ENCODE results near the gene KCTD7. TPM values are rescaled to one million over a fixed set of nuclear protein-coding genes. Genes with fewer than 3 reads are reported as not detected.
"Not testable (repeated sequence)": the region's sequence is repeated elsewhere in the genome, so short reads cannot be mapped to it uniquely, and the experiment has no call there.

Gene KCTD7
- total RNA-seq, 2 donors from 2014 or later: 8.6 to 10.0 TPM

DNA sequence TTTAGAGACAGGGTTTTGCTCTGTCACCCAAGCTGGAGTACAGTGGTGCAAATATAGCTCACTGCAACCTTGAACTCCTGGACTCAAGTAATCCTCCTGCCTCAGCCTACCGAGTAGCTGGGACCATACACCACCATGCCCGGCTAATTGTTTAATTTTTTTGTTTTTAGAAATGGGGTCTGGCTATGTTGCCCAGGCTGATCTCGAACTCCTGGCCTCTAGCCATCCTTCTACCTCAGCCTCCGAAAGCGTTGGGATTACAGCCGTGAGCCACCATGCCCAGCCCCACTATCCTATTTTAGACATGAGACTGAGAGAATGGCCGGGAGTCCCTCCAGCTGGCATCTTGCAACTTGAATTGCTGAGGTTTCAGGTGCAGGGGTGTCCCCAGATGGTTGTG is 39.4 kb downstream of the KCTD7 start:
- Histone ChIP-seq H3K27ac (no peak overlapping the region), H3K4me1 (no peaks in the 10 kb centered on the region), H3K36me3 (no peaks in the 10 kb centered on the region), H3K27me3 (no peaks in the 10 kb centered on the region), H3K9me3 (no peaks in the 10 kb centered on the region), H3K4me3 (no peak overlapping the region)
- TF ChIP-seq, protein P1, sequence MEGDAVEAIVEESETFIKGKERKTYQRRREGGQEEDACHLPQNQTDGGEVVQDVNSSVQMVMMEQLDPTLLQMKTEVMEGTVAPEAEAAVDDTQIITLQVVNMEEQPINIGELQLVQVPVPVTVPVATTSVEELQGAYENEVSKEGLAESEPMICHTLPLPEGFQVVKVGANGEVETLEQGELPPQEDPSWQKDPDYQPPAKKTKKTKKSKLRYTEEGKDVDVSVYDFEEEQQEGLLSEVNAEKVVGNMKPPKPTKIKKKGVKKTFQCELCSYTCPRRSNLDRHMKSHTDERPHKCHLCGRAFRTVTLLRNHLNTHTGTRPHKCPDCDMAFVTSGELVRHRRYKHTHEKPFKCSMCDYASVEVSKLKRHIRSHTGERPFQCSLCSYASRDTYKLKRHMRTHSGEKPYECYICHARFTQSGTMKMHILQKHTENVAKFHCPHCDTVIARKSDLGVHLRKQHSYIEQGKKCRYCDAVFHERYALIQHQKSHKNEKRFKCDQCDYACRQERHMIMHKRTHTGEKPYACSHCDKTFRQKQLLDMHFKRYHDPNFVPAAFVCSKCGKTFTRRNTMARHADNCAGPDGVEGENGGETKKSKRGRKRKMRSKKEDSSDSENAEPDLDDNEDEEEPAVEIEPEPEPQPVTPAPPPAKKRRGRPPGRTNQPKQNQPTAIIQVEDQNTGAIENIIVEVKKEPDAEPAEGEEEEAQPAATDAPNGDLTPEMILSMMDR (IDR thresholded peaks at IDR 0.05): no peak
- DNase-seq (ENCODE audit: low spot score): no peak

DNA sequence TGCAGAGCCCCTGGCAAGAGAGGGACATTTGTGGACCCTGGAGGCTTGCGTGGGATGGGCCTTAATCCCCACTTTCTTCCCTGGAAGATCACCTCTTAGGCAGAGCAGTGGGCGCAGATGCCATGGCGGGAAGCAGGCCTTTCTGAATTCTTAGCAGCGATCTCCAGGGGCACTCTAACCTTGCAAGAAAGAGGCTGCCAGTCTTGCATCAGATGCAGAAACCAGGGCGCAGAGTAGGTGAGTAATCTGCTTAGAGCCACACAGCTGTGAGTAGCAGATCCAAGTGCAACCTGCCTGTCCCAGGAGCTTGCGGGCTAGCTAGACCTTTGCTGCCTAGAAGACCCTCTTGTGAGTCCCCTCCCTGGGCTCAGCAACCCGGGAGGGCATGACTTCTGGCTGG is 40.0 kb downstream of the KCTD7 start:
- Histone ChIP-seq H3K27ac (no peak overlapping the region), H3K4me1 (no peaks in the 10 kb centered on the region), H3K36me3 (no peaks in the 10 kb centered on the region), H3K9me3 (no peaks in the 10 kb centered on the region), H3K4me3 (no peak overlapping the region), H3K27me3 (no peaks in the 10 kb centered on the region)
- TF ChIP-seq, protein P1 (IDR thresholded peaks at IDR 0.05): no peak
- no peak for DNase-seq (ENCODE audit: low spot score)

DNA sequence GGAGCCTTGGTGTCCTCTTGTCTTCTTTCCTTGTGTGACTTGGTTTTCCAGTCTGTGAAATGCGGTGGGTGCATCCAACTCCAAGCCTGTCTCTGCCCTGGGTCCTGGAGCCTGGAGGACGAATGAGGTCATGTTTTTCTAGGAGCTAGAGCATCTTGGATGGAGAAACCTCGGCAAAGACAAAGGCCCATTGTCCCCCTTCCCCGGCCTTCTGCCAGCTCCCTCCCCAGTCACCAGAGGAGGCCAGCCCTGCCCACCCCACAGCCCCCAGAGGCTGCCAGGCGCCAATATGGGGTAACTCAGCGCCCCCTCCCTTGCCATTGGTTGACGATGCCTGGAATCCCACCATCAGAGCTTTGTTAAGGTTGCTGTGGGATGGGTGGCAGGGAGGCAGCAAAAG is 40.4 kb downstream of the KCTD7 start:
- TF ChIP-seq, protein P1 (IDR thresholded peaks at IDR 0.05): no peak
- peak overlapping the region in 1 of 2 donors; percentile 10 for H3K27ac ChIP-seq
- DNase-seq (ENCODE audit: low spot score): peak; percentile 60

DNA sequence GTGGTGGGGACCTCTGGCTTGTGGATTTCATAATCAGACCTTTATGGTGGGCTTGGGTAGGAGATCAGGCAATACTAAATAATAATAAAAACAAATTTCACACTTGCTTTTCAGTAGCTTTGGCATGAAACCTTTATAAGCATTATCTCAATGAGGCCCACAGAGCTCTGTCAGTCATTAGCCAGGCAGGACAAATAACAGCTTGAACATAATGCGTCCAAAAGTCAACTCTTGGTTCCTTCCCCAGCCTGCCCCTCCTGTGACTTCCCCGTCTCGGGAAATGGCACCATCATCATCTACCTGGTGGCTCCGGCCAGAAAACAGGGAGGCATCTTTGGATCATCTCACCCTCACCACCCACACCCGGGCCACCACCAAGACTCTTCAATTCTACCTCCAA is 40.8 kb downstream of the KCTD7 start:
- no peaks in the 10 kb centered on the region for H3K36me3 ChIP-seq
- no peak for DNase-seq (ENCODE audit: low spot score)
- TF ChIP-seq, protein P1 (IDR thresholded peaks at IDR 0.05): no peak
- H3K4me3 ChIP-seq: no peak overlapping the region
- H3K27me3 ChIP-seq: no peaks in the 10 kb centered on the region
- no peaks in the 10 kb centered on the region for H3K9me3 ChIP-seq
- H3K4me1 ChIP-seq: no peaks in the 10 kb centered on the region
- H3K27ac ChIP-seq: peak overlapping the region in 1 of 2 donors; percentile 10

More for the DNA sequence above, 40.4 kb downstream of the KCTD7 start:
- no peaks in the 10 kb centered on the region for H3K9me3 ChIP-seq
- no peaks in the 10 kb centered on the region for H3K36me3 ChIP-seq
- no peaks in the 10 kb centered on the region for H3K27me3 ChIP-seq
- no peak overlapping the region for H3K4me3 ChIP-seq
- no peaks in the 10 kb centered on the region for H3K4me1 ChIP-seq

DNA sequence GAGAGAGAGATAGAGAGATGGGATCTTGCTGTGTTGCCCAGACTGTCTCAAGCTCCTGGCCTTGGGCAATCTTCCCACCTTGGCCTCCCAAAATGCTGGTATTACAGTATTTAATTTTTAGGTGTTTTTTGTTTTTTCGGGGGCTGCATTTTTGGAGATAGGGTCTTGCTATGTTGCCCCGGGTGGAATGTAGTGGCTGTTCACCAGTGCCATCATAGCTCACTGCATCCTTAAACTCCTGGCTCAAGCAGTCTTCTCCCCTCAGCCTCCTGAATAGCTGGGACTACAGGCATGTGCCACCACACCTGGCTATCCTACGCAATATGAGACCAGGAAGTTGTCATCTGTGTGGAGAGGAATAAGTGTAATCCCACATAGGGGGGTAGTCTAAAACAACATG is 42.4 kb downstream of the KCTD7 start:
- H3K4me3 ChIP-seq: no peak overlapping the region
- H3K9me3 ChIP-seq: no peaks in the 10 kb centered on the region
- H3K27ac ChIP-seq: no peak overlapping the region
- DNase-seq (ENCODE audit: low spot score): no peak
- no peaks in the 10 kb centered on the region for H3K27me3 ChIP-seq
- no peaks in the 10 kb centered on the region for H3K4me1 ChIP-seq
- no peaks in the 10 kb centered on the region for H3K36me3 ChIP-seq
- TF ChIP-seq, protein P1 (IDR thresholded peaks at IDR 0.05): no peak

DNA sequence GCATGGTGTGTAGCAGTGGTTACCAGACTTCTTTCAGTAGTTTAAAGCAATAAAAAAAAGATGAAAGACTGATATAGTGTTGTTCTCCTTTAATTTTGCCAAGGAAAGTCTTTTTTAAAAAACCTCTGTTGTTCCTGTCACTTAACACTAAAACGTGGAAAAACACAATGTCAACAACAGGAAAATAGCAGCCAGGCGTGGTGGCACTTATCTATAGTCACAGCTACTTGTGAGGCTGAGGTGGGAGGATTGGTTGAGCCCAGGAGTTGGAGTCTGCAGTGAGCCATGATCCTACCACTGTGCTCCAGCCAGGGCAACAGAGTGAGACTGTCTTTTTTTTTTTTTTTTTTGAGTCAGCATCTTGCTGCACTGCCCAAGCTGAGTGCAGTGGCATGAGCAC is 42.8 kb downstream of the KCTD7 start:
- not testable (repeated sequence) for H3K27me3 ChIP-seq; DNase-seq (ENCODE audit: low spot score); H3K4me3 ChIP-seq; H3K27ac ChIP-seq; H3K36me3 ChIP-seq; H3K4me1 ChIP-seq; H3K9me3 ChIP-seq

DNA sequence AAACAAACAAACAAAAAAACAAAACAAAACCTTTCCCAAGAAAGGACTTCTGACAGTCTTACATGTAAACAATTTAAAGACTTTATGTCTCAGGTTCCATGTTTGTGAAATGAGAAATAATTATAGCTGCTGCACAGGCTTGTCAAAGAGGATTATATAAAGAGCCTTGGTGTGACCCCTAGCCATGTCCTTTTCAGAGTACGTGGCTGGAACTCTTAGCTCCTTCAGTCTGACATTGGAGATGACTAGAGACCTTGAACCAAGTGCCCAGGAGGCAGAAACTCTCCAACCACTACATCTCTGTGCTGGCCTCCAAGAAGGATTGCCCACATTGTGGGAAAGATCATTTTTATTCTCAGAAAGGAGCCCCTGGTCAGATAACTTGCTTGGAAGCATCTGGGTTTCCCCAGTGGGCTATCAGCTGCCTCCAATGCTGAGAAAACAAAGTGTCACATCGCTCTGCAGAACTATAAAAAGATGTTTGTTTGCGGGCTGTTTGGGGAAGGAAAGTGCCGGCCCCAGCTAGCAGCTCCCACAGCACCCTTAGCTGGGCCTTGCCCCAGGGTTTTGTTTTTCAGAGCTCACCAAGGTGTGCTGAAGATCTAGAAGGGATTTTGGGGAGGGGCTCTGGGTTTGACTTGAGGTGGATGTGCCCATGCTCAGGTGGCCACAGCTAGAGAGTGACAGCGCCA is 43.9 kb downstream of the KCTD7 start:
- not testable (repeated sequence) for H3K36me3 ChIP-seq; H3K4me3 ChIP-seq; H3K9me3 ChIP-seq; H3K27me3 ChIP-seq; DNase-seq (ENCODE audit: low spot score); H3K4me1 ChIP-seq
- H3K27ac ChIP-seq: peak overlapping the region; percentile 51 to 53

DNA sequence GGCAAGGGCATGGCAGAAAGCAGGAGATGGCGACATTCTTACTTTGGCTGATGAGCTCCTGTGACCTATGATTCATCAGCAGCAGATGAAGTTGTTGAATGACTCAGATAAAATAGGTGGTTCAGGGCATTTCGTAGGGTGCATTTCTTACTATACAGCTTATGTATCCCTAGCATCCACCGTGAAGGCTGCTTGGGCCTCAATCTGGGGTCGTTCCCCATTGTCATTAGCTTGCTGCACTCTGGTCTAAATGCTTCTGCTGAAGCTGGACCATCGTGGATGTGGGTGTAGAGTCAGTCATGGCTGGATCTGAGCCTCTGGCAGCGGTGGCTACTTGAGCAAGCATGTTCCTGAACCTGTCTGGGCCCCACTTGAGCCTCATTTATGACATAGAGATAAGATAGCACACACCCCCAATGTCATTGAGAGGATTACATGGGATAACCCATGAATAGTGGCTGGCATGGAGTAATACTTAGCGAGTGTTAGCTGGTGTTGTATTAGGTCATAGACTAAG is 44.5 kb downstream of the KCTD7 start:
- not testable (repeated sequence) for H3K4me3 ChIP-seq; H3K9me3 ChIP-seq; H3K27me3 ChIP-seq; H3K4me1 ChIP-seq; DNase-seq (ENCODE audit: low spot score); H3K36me3 ChIP-seq
- peak overlapping the region in 1 of 2 donors; percentile 51 for H3K27ac ChIP-seq
